GM18868 (cell line): Measurements from ENCODE around the gene UBXN4.
"Not testable (repeated sequence)": the region's sequence is repeated elsewhere in the genome, so short reads cannot be mapped to it uniquely, and the experiment has no call there.

ENCODE experiments used
- ATAC-seq: cut with Tn5 transposase; IDR thresholded peaks from one replicate; pipeline ENCODE4 v1.9.1; 2021; ENCODE audit warnings: mild to moderate bottlenecking, moderate library complexity; ENCODE audit not compliant: unreplicated experiment

UBXN4 gene, protein sequence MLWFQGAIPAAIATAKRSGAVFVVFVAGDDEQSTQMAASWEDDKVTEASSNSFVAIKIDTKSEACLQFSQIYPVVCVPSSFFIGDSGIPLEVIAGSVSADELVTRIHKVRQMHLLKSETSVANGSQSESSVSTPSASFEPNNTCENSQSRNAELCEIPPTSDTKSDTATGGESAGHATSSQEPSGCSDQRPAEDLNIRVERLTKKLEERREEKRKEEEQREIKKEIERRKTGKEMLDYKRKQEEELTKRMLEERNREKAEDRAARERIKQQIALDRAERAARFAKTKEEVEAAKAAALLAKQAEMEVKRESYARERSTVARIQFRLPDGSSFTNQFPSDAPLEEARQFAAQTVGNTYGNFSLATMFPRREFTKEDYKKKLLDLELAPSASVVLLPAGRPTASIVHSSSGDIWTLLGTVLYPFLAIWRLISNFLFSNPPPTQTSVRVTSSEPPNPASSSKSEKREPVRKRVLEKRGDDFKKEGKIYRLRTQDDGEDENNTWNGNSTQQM

DNA sequence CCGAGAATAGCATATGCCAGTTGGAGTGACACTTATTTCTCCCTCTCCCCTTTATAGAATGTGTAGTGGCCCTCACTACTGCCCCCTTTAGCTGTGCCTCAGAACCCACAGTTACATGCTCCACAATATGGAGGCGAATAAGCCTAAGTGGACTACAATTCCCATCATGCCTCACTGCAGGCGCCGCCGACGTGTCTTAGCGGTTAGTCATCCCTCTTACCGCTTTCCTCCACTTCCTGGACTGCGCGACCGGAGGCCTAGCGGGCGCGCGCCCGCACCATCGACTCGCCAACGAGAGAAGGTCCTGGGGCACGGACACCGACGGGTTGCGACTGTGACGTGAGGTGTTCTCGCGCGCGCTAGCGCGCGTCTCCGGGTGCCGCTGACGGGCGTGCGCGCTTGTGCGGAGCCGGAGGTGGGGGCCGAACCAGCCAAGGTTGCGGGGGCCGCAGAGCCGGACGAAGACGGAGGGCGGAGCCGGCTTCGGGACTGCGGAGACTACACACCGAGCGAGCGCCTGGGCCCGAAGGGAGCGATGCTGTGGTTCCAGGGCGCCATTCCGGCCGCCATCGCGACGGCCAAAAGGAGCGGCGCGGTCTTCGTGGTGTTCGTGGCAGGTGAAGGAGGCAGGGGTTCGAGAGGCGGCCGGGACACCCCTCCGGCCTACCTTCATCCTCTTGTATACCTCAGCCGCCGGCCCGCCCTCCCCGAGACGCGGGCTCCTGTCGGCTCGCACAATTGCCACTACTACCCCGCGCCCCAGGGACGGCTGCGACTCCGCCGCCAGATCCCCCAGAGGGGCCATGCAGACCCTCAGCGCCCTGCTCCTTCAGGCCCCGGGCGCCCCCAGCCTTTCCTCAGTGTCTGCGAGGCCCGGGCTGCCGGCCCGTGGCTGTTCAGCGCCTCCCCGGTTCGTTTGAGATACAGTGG, at the start of gene UBXN4:
UBXN4 (plus strand) TSS at position 461 of the 930 bp plus-strand sequence; CDS start at position 536, 75 bp downstream.
- ATAC-seq: peak; percentile 92

DNA sequence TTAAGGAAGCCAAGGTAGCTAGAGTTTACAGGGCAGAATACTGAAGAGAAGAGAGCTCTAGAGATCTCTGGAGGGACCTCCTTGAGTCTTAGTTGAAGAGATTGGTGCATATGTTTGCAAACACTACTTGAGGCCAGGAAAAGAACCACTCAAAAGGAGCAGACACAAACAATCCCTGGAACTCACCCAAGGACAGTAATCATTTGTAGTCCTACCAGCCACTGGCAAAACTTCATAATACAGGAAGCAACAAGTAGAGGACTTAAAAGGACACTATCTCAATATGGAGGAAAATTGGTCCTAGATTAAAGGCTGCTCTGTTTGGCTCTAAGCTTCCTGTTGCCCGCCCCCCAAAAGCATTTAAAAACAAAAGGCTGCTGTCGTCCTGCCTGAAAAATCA, 46.9 kb upstream of the UBXN4 start:
- ATAC-seq: no peak

DNA sequence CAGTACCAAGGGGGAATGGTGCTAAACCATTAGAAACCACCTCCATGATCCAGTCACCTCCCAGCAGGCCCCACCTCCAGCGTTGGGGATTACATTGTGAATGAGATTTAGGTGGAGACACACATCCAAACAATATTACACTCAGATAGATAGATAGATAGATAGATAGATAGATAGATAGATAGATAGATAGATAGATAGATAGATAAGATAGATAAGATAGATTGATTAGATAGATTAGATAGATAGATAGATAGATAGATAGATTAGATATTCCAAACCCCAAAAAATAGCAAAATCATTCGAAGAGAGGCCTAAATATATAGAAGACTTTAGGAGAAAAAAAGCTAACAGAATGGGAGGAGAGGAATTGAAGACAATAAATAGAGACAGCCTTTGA, 42.8 kb upstream of the UBXN4 start:
- no peak for ATAC-seq

DNA sequence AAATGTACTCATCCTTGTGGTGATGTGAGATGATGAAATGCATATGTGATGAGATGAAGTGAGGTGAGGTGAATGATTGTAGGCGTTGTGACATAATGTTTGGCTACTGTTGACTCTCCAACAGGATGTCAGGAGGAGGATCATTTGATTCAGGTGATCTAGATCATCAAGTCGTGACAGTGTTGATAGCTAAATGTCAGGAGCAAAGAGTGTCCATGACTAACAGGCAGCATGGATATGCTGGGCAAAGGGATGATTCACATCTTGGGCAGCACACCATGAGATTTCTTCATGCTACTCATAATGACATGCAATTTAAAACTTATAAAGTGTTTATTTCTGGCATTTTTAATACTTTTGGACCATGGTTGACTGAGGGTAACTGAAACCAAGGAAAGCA, 40.2 kb upstream of the UBXN4 start:
- ATAC-seq: no peak

DNA sequence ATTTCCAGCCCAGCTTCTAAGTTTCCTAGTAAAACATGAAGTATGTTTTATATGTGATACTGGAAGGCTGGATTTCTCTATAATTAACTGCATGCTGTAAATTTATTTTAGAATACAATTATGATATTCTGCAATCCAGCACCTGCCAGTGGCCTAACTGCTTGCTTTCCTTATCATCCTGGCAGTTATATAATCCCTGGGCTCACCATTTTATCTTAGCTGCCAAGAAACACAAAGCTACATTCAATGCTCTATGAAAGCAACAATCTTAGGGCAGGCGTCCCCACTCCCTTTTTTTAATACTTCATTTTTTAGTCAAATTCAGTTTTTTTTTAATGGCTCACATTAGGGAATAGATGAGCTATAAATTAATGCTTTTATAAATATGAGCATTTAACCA, 38.4 kb upstream of the UBXN4 start:
- no peak for ATAC-seq

DNA sequence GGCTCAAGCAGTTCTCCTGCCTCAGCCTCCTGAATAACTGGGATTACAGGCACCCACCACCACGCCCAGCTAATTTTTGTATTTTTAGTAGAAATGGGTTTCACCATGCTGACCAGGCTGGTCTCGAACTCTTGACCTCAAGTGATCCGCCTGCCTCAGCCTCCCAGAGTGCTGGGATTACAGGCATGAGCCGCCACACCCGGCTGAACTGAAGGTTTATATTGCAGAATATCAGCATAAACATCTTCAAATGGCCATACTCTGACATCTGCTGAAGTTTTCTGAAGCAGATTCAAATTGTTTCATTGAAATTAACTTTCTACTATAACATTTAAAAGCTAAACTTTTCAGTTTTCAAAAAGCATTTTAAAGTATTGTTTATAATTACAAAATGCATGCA, 37.6 kb upstream of the UBXN4 start:
- not testable (repeated sequence) for ATAC-seq

DNA sequence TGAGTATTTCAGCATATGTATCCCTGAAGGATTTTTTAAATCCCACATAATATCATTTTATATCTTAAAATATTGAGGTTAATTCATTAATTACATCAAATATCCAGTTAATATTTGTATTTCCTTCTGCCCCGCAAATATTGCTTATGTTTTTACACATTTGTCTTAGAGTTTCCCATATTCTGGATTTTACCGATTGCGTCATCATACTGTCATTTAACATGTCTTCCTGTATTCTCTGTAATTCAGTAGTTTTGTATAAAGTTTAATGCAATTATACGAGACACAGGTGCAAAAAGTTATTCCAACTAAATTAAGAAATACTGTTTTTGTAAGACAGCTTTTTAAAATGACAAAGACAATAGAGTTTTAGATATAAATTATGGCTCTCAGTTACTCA, 33.5 kb upstream of the UBXN4 start:
- ATAC-seq: no peak

DNA sequence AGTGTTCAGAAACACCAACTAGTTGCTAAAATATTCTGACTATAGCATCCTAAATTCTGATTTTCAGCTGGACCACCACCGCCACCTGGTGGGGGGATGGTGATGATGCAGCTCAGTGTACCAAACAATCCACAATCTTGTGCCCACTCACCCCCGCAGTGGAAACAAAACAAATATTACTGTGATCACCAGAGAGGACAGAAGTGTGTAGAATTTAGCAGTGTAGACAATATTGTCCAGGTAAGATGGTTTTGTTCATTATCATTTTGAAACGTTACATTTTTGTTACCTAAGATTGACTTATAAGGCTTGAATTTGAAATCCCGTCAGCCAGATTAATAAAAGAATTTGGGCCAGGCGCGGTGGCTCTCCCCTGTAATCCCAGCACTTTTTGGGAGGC, 31.7 kb upstream of the UBXN4 start:
- peak; percentile 56 for ATAC-seq

DNA sequence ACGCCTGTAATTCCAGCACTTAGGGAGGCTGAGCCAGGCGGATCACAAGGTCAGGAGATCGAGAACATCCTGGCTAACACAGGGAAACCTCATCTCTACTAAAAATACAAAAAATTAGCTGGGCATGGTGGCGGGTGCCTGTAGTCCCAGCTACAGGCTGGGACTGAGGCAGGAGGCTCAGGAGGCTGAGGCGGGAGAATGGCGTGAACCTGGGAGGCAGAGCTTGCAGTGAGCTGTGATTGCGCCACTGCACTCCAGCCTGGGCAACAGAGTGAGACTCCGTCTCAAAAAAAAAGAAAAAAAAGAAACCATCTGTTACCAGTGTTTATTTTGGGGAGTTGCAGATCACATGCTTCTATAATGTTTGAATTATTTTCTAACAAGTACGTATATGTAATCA, 26.6 kb upstream of the UBXN4 start:
- ATAC-seq: not testable (repeated sequence)

DNA sequence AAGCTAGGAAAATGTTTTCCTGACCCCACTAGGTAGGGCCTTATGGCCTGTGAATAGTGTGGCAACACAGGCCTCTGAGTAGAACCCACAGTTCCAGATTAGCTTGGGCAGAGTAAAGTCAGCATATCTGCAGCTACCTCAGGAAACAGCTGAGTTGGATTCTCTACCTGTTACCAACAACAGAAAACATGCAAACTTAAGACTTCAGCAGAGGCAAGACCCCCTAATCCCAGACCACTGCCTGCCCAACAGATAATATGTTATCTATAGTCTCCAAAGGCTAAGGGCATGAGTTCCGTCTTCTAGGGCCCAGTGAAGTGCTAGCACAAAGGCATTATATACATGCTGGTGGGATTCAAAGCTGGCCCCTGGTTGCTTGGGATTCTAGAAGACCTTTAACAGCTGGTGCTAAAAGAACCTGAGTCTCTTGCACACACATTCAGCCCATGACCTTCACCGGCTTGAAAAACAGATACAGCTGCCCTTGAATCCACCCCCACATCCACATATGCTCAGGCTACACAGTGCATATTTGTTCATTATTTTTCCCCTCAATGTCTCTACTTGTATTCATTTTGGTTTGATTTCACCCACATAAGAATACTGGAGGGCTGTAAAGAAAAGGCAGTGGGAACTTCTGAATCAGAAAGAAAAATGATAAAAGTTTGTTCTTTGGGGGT, 13.5 kb upstream of the UBXN4 start:
- no peak for ATAC-seq

DNA sequence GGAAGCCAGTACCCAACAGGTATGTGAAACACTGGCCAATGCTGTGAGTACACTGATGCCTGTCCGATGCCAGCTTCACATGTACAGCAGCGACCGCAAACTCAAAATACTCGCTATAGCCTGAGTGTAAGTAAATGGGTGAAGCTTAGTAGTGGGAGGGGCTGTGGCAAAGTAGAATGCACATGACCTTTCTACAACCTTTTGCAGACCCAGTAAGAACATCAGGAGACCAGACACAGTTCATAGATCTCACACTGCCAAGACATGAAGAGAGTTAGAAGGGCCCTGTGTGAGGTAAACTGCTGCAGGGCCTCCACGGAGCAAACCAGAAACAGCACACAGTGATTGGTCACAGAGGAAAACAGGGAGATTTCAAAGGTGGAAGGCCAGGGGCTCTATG, 9.1 kb upstream of the UBXN4 start:
- no peak for ATAC-seq

DNA sequence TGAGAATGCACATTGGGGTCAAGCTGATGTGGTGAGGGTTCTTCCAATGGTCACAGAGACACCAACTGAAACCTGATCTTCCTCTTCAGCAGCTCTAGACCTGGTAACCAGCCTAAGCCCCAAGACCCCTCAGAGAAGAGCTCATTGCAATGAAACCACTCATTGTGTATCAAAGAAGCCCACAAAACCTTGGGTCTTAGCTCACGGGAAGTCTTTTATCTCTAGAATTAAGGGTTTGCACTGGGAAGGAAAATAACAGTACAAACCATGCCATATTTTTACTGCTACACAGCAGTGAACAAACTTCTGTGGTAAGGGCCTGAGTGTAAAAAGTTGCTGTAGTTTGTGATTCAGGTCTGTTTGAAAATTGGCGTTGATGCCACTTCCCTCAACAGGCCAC, 8.6 kb upstream of the UBXN4 start:
- ATAC-seq: no peak

DNA sequence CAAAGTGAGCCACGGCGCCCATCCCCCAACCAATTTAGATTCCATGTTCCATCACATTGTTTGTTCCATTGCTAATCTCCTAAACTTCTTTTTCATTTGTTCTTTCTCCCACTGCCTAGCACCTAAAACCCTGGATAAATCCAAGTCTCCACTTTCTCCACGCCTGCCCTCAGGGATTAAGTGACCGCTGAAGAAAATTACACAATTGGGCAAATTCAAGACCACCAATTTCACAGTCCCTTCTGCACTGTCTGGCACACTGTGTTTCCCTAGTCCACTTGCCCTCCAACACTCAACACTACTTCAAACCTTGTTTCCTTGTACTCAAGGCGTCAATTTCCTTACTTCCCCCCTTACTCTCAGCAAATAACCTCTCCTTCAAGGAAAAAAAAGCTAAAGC, 5.1 kb upstream of the UBXN4 start:
- no peak for ATAC-seq

DNA sequence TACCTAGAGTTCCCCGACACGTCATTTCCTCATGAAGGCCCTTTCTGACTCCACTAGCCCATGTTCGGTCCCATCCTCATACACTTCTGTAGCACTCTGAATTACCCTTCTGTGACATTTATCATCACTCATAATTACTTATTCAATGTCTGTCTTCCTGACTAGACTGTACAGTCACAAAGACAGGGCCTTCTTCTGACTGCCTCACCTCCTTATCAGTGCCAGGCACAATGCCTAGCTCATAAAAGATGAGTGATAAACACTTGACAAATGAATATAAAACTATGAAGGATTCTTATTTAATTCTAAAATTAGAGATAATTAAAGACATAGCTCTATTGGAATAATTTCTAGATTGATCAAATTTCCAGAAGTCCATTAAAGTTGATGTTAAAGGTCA, 1.4 kb upstream of the UBXN4 start:
- no peak for ATAC-seq

DNA sequence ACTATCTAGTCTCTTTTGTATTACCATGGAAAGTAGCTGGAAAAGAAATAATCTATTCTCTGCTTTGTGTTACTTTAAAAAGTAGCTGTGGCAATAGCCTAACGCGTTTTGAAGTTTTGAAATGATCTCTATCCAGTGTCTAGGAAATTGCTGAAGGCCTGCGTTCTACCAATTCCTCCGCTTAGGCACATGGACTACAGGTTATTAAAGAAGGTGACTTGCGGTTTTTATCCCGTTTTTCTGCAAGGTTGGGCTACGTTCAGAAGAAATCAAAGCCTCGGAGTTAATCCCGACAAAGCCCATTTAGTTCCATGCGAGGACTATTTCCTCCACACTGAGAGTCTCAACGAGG, 636 bp upstream of the UBXN4 start:
- ATAC-seq: no peak

DNA sequence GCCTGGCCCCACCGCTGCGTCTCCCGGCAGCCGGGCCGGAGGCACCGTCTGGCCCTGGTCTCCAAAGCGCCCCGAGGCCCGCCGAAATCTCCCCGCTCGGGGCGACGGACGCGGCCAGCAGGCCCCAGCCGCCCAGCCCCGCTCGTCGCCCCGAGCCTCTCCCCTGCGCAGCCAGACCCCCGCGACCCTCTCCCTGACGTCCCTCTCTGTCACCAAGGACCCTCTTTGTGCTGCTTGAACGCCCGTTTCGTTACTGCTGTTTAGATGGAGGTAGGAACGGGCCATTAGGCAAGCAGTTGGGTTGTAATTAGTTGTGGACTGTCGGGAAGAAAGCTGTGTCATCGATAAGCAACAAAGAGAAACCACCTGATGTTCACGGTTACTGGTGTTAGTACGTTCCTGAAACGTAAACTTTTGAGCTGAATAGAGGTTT, 686 bp downstream of the UBXN4 start:
- ATAC-seq: peak; percentile 15

DNA sequence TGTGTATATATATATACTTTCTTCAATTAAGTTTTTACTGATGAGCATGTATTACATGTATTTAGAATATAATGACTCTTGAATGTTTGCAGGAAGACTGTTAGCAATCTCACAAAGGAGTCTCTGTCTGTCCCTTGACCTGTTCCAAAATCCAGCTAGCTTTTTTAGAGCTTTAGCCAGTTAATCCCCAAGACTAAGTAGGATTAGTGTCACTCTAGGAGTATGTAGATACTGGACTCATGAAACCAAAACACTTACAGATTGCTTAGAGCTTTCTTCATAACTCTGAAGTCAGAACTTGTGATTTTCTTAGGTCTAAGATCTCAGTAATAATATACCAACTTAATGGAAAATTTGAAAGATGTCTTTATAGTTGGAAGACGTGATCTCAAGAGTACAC, 2.2 kb downstream of the UBXN4 start:
- no peak for ATAC-seq

DNA sequence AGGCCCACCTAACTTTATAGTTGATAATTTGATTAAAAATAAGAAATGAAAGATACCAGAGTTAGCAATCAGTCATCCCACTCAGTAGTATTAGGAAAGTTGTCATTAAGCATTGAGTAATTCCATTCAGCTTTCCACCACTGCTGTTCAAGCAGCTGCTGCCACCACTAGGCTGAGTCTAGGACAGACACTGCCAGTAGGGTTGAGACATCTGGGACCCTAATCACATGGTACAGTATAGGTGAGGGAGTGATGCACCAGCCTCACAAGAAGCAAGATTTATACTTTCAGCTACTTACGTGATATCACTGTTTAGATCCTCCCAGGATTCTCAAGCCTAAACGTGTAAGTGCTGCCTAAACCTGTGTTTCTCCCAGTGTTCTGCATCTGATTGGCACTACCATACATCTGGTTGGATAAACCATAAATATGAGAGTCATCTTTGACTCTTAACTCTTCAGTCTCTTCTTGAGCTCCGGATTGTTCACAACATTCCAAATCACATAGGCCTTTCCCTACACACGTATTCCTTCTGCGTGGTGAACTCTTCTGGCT, 3.2 kb downstream of the UBXN4 start:
- ATAC-seq: peak; percentile 29

DNA sequence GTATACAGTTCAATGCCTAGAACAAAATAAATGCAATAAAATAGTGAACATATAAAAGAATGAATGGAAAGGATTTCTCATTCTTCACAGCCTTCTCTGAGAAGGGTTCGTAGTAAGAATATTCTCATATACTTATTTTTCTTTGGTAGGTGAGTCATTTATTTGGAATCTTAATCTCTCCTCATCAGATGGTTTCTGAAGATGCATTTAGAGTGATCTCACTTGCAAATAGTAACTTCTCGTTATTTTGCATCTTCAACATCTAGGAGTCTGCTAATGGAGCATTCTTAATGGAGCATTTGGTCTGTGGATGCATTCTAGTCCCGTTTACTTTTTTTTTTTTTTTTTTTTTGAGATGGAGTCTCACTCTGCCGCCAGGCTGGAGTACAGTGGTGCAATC, 3.9 kb downstream of the UBXN4 start:
- no peak for ATAC-seq

DNA sequence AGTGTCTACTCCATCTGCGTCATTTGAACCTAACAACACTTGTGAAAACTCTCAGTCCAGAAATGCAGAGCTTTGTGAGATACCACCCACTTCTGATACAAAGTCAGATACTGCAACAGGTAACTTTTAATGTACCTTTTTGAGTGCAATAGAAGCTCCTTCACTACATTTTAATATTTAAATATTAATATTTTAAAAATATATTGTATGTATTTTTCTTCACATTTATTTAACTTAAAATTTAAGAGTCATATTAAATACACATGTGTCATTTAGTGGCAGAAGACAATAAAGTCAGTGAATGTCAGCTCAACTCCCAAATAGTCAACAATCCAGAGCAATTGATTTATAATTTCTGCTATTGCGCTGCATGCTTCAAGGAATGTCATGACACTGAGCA, 13.9 kb downstream of the UBXN4 start:
- no peak for ATAC-seq

DNA sequence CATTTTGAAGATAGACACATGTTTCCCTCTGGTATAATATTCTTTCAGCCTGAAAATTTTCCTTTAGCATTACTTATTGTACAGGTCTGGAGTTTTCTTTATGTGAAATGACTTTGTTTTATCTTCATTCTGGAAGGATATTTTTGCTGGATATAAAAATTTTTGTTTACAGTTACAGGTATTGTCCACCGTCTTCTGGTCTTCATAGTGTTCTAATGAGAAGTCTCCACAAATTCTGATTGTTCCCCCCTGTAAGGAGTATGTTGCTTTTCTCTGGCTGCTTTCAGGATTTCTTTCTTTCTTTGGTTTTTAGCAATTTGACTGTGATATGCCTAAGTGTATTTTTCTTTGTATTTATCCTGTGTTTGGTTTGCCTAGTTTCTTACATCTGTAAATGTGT, 15.0 kb downstream of the UBXN4 start:
- no peak for ATAC-seq
